ENCODE measurements around the gene CHN1.
A peak's percentile ranks its signal among the peaks of the same experiment; 100 is the strongest.

CHN1 gene

DNA sequence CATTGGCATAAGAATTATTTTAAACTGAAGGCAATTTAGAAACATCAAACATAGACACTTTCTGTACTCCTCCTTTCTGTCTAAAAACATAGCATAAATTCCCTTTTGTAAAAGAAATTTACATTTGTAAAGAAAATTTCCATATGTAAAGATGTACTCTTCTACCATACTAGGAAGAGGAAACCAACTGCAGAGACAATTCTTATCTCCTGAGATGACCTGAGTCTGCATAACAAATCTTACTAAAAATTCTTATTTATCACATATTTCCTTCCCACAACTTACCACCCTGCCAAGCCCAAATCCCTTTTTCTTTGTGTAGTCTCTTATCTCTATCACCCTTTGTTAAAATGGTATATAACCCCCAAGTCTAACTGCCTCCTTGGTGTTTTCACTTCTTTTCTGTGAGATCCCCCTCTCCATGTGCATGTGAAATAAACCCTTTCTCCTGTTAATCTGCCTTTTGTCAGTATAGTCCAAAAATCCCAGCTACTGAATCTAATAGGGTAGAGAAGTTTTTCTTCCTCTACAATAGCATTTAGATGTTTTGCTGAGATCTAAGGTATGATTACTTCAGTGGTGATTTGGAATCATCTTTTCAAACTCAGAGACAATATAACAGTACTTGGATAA, 81.0 kb downstream of the CHN1 start:
- DNase-seq (ENCODE audit: low read depth) = no peak

- peak; percentile 3 for DNase-seq (ENCODE audit: low read depth)
Observed at GRCh38 chr2:174919947-174920595, 85.1 kb downstream of the CHN1 start.

GRCh38 chr2:174918886-174919526, 86.2 kb downstream of the CHN1 start:
- no peak for DNase-seq (ENCODE audit: low read depth)

- DNase-seq (ENCODE audit: low read depth) = no peak
Observed at GRCh38 chr2:174916270-174916930, 88.8 kb downstream of the CHN1 start.

DNA sequence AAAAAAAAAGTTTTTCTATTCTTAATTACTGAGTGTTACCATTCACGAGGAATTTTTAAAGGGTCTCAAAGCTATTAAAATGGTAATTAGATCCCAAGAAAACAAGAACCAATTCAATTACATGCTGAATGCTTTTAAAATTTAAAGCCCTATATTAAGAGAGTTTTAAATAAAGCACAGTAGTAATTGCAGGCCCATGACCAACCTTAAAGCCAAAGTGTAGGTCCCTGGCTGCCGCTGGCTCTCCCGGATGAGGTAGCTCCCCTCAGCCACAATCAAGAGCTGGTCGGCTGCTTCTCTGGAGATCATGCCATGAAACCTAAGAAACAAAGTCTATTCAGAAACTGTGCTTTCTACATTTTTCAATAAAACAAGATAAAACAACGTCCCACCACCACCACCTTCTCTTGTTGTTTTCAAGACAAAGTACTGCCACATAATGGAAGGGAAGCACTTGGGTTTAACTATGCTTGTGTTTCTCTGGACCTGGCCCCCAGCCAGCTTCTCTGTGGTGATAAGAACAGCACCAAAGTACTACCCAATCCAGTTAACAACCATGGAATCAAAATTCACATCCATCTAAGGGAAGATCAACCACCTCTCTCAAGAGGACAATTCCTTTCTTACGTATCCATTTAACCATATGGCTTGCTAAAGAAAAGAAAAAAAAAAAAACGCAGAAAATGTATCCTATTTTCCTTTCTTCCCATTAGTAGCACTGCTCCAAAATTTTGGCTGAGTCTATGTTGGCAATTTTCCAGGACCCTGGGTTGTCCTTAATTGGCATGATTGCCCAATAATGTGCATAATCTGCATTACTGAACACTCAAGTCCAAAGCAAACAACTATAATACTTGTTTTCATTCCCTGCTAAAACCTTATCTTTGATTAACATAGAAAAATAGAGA, 90.1 kb downstream of the CHN1 start:
- DNase-seq (ENCODE audit: low read depth) = peak; percentile 17

- no peak for DNase-seq (ENCODE audit: low read depth)
Observed at GRCh38 chr2:174908284-174908683, 96.9 kb downstream of the CHN1 start.

DNA sequence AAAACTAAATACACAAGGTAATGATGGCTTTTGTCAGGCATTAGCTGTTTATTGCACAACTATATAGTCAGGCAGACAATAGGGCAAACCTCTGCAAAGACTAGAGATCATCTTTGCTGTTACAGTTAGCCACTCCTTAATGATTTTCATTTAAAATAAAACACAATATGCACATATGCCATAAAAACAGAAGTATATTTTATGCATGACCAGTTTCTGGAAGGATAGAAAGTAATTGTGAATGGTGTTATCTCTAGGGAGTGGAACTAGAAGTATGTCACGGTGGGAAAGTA, 102.0 kb downstream of the CHN1 start:
- DNase-seq (ENCODE audit: low read depth) = peak; percentile 23

- DNase-seq (ENCODE audit: low read depth) = peak; percentile 67
Observed at GRCh38 chr2:174902506-174903263, 102.5 kb downstream of the CHN1 start.

DNA sequence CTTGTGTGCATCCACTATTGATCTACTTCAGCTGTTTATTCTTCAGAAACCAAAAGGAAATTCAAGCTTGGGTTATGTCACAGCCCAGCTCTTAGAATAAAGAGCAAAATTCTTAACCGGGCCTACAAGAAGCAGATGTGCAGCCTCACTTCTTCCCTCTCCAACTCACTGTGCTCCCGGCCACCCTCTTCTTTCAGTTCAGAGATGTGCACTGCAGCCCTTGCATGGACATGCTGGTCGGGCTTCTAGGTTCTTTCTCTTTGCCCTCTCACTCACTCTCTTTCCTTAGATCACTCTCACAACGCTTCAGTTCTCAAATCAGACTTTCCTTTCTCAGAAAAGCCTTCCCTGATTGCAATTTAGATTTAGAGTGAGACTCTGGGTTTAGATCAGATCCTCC, 104.1 kb downstream of the CHN1 start:
- peak; percentile 34 for DNase-seq (ENCODE audit: low read depth)

DNA sequence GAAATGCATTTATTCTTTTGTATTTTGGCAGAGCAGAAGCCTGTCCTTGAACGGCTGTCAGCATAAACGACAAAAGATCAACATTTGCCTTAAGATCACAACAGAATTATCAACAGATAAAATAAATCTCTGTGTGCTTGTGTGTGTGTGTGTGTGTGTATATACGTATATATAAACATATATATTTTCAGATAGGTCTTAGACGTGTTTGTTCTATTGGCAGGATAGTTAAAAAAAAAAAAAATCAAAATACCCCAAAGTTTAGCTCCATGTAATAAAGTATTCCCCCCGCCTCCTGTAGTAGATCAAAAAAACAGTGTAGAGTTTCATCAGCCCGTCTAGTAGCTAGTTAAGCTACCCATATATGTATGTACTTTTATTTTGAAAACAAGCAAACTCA, 107.9 kb downstream of the CHN1 start:
- no peak for DNase-seq (ENCODE audit: low read depth)

GRCh38 chr2:174893018-174893417, 112.2 kb downstream of the CHN1 start:
- DNase-seq (ENCODE audit: low read depth) = no peak

DNA sequence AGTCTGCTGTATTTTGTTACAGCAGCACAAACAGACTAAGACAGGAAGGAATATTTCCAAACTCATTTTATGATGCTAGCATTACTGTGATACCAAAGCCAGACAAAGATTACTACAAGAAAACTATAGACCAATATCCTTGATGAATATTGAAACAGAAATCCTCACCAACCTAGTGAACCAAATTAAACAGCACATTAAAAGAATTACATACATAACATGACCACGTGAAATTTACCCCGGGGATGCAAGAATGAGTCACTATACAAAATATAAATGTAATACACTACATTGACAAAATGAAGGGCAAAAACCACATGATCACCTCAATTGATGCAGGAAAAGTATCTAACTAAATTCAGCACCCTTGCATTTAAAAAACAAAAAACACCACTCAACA, 112.6 kb downstream of the CHN1 start:
- DNase-seq (ENCODE audit: low read depth) = no peak

- peak; percentile 21 for DNase-seq (ENCODE audit: low read depth)
Observed at GRCh38 chr2:174888646-174889271, 116.4 kb downstream of the CHN1 start.

GRCh38 chr2:174888146-174888545, 117.0 kb downstream of the CHN1 start:
- no peak for DNase-seq (ENCODE audit: low read depth)

DNA sequence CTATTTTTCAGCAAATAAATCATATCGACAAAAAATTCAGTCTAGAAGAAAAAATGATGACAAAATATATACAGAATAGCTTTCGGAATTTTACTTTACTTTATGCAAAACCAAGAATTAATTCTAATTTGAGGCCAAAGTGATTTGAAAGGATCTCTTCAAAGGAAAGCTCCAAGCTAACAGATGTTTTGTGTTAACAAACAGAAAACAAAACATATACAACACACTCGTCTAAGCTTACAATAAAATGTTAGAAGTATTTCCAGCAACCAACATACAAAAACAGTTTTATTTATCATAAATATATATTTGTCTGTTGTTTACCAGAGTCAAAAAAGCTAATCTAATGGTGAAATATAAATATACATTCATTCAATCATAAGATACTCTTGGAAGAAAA, 122.8 kb downstream of the CHN1 start:
- DNase-seq (ENCODE audit: low read depth) = no peak

GRCh38 chr2:174881678-174882077, 123.5 kb downstream of the CHN1 start:
- no peak for DNase-seq (ENCODE audit: low read depth)

DNA sequence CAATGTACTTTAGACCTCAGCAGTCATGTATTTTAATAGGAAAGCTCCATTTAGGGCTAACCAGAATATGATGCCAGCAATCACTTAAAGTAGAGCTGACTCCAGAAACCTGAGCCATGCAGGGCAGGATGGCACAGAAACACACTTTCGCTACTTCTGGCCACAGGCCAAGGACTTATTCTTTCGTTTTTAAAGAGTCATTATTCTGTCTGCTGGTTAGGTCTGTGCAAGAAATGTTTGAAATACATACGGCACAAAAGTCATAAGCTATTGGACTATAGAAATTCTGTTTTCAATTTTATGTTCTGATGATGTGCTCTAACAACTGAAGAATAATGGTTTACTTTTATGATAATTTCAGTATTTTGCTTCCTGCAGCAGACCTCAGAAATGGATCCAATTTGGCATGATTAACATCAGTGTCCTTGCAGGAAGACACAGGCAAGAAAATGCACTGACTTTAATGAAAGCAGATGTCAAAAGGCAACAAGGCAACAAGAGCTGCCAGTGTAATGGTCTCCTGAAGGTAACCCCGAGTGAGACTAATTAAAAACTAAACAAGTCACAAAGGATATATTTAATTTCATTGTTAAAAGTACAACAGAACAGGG, 126.5 kb downstream of the CHN1 start:
- DNase-seq (ENCODE audit: low read depth) = no peak

GRCh38 chr2:174877751-174878150, 127.4 kb downstream of the CHN1 start:
- no peak for DNase-seq (ENCODE audit: low read depth)

- DNase-seq (ENCODE audit: low read depth) = no peak
Observed at GRCh38 chr2:174877301-174877700, 127.9 kb downstream of the CHN1 start.

GRCh38 chr2:174874085-174874484, 131.1 kb downstream of the CHN1 start:
- DNase-seq (ENCODE audit: low read depth) = no peak

- DNase-seq (ENCODE audit: low read depth) = peak; percentile 5
Observed at GRCh38 chr2:174873471-174873870, 131.7 kb downstream of the CHN1 start.
